ENCODE measurements around the gene SH3D19. TPM values are rescaled to one million over a fixed set of nuclear protein-coding genes. Genes with fewer than 3 reads are reported as not detected.

The SH3D19 gene
- total and polyA plus RNA-seq, 8 donors, result 52.9 to 114 (median 59.2) TPM

DNA sequence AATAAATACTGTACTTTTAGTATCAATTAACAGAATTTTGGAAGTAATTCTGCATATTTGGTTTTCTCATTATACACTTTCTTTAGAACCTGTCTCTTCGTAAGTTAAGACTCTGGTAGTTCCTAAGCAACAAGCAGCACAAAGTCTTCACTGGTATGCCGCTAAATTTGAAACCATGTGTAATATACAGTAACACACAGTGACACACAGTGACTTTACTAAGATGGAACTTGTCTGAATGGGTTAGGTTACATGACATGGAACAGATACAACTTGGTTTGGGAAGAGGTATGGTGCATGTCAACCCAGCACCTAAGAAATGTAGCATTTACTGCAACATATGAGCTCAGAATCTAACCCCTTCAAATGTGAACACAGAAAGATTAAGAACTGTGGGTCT lies 132.0 kb downstream of the SH3D19 start:
- H3K36me3 ChIP-seq, result no peaks in the 10 kb centered on the region
- no peaks in the 10 kb centered on the region for H3K9me3 ChIP-seq
- no peak overlapping the region for H3K27ac ChIP-seq
- ATAC-seq (no peak), DNase-seq (no peak)
- H3K4me3 ChIP-seq, result no peak overlapping the region
- no peaks in the 10 kb centered on the region for H3K27me3 ChIP-seq
- peaks cover 0 to 10% of the 10 kb centered on the region in 2 donors for H3K4me1 ChIP-seq
- intact Hi-C loops (cut with DNase I), result no loop called here
- TF ChIP-seq, protein P1, sequence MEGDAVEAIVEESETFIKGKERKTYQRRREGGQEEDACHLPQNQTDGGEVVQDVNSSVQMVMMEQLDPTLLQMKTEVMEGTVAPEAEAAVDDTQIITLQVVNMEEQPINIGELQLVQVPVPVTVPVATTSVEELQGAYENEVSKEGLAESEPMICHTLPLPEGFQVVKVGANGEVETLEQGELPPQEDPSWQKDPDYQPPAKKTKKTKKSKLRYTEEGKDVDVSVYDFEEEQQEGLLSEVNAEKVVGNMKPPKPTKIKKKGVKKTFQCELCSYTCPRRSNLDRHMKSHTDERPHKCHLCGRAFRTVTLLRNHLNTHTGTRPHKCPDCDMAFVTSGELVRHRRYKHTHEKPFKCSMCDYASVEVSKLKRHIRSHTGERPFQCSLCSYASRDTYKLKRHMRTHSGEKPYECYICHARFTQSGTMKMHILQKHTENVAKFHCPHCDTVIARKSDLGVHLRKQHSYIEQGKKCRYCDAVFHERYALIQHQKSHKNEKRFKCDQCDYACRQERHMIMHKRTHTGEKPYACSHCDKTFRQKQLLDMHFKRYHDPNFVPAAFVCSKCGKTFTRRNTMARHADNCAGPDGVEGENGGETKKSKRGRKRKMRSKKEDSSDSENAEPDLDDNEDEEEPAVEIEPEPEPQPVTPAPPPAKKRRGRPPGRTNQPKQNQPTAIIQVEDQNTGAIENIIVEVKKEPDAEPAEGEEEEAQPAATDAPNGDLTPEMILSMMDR (IDR thresholded peaks at IDR 0.05), result no peak

DNA sequence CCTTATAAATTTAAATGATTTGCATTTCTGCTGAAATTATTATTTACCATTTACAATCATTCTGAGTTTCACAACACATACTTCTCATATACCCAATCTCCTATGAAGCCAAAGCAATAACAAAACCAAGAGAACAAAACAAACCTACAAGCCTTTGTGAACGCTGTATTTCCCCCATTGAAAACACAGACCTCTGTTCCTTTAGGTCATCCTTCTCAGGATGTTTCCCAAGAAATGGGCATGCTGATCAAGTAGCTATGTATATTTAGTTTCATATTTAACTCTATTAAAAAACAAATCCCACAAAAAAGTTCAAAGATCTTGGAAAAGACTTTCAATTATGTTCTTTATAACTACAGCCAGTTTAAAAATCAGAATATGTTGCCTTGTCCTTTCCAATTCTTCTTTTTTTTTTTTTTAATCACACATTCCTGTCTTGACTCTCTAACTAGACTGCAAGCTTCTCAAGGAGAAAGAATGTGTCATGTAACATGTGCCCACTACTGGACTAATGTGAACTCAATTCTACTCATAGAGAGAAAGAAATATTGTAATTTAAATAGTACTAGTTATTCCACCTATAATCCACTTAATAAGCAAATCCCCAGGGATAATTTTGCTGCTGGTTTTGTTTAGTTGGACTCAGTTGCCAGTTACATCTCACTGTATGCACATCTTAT lies 132.7 kb downstream of the SH3D19 start:
- TF ChIP-seq, protein P1 (IDR thresholded peaks at IDR 0.05), result no peak
- intact Hi-C loops (cut with DNase I), result no loop called here
- Histone ChIP-seq H3K27me3 (no peaks in the 10 kb centered on the region), H3K9me3 (no peaks in the 10 kb centered on the region), H3K4me3 (no peak overlapping the region), H3K36me3 (no peaks in the 10 kb centered on the region), H3K4me1 (peaks cover 0 to 10% of the 10 kb centered on the region in 2 donors), H3K27ac (no peak overlapping the region)
- ATAC-seq (no peak), DNase-seq (no peak)

DNA sequence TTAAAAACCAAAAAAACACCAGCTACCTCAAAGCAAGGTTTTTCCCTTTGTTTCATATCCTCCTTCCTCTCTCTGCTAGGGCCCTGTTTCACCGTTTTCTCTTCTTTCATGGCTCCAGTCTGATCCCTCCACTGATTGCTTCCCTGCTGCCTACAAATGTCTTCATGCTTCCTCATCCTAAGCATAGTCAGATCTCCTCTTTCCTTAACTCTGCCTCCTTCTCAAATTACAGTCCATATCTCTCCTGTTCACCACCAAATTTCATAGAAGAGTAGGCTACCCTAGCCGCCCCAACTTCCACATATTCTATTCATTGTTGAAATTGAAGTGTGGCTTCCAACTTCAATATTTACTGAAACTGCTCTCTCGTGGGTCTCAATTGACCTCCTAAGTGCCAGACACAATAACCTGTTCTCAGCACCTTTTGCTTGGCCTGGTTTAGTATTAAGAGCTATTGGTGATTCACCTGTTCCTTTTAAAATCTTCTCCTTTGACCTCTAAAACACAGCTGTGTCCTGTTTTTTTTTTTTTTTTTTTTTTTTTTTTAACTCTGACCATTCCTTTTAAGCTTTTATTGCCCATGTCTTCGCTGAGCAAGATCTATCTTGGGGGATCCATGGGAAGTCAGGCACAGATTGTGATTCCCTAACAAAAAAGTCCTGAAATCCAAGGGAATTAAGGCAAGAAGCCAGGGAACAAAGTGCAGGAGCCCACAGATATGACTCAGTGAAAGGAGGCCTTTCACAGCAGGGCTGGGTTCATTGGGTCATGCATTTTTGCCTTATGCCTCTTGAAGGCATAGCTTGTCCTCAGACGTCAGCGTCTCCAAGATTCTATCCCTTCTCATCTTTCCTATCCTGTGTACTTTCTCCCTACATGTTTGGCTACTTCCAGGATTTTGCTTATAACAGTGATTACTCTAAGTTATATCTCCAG lies 140.6 kb downstream of the SH3D19 start:
- H3K27me3 ChIP-seq, result no peaks in the 10 kb centered on the region
- no peak for DNase-seq
- H3K36me3 ChIP-seq, result no peaks in the 10 kb centered on the region
- H3K4me3 ChIP-seq, result no peak overlapping the region
- no peaks in the 10 kb centered on the region for H3K9me3 ChIP-seq
- intact Hi-C loops (cut with DNase I), result no loop called here
- TF ChIP-seq, protein P1 (IDR thresholded peaks at IDR 0.05), result no peak
- H3K4me1 ChIP-seq, result no peaks in the 10 kb centered on the region
- peak; percentile 62 for ATAC-seq
- H3K27ac ChIP-seq, result no peak overlapping the region

DNA sequence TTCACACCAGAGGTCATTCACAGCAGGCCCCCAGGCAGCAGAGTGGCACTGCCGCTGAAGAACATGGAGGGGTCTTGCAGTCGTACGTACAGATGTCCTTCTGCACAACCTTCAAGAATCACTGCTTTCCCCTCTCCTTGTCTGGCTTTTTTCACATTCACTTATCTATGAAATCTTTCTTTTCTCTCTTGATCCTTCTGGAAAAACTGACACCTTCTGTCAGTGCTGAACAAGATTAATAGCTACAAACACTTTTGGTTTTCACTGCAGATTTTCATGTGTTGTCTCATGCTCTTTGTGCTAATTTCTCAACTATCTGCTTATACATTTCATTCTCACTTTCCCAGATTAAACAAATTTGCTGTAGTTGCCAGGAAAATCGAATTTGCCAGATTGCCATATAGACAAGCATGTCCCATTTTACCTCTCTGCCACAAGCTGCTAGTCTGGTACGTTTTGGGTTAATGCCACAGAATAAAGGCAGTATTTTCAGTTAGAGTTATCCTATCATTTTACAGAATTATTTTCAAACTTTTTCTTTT lies 142.9 kb downstream of the SH3D19 start:
- Histone ChIP-seq H3K9me3 (no peaks in the 10 kb centered on the region), H3K4me3 (no peak overlapping the region), H3K27me3 (no peaks in the 10 kb centered on the region), H3K4me1 (no peaks in the 10 kb centered on the region), H3K27ac (no peak overlapping the region), H3K36me3 (no peaks in the 10 kb centered on the region)
- DNase-seq, result no peak
- intact Hi-C loops (cut with DNase I), result no loop called here
- no peak for ATAC-seq
- TF ChIP-seq, protein P1 (IDR thresholded peaks at IDR 0.05), result no peak

DNA sequence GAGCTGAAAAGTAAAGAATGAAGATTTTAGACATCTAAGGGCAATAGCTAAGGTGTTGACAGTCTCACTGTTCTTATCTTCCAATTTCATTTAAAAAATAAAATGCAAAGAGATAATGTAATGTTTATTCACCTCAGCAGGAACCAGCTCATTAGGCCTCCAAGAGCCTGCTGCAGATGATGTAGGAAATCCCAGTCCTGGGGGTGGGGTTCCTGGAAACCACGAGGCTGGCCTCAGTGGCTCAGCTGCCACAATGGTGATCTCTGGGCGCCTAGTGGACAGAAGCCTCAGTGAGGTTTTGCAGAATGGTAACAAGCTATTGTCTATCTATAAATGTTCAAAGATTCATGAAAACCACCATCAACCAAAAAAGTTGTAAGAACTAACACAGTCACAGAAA lies 148.7 kb downstream of the SH3D19 start:
- Histone ChIP-seq H3K4me1 (peaks cover 0 to 4% of the 10 kb centered on the region in 2 donors), H3K27me3 (no peaks in the 10 kb centered on the region), H3K36me3 (peaks cover 0 to 34% of the 10 kb centered on the region in 2 donors), H3K4me3 (no peak overlapping the region), H3K27ac (no peak overlapping the region), H3K9me3 (no peaks in the 10 kb centered on the region)
- ATAC-seq (no peak), DNase-seq (no peak)
- TF ChIP-seq, protein P1 (IDR thresholded peaks at IDR 0.05), result no peak
- intact Hi-C loops (cut with DNase I), result no loop called here
